Glutamatergic neuron (in vitro differentiated cells): ENCODE data around the gene CDH4. TPM values are rescaled to one million over a fixed set of nuclear protein-coding genes. Genes with fewer than 3 reads are reported as not detected.

Experiments
- DNase-seq: peaks from one replicate; pipeline ENCODE4 v3.0.0; 2022
- H3K27ac Mint-ChIP-seq: one replicate; pipeline ENCODE4 v1.8.0; 2020; ENCODE audit warnings: mild to moderate bottlenecking, mixed read lengths, inconsistent platforms; ENCODE audit not compliant: unreplicated experiment
- H3K27me3 Mint-ChIP-seq: one replicate; pipeline ENCODE4 v1.8.0; 2020; ENCODE audit warnings: mild to moderate bottlenecking, moderate library complexity, mixed read lengths, inconsistent platforms; ENCODE audit not compliant: unreplicated experiment
- H3K36me3 Mint-ChIP-seq: one replicate; pipeline ENCODE4 v1.8.0; 2020; ENCODE audit warnings: mild to moderate bottlenecking, mixed read lengths, inconsistent platforms; ENCODE audit not compliant: unreplicated experiment
- H3K4me1 Mint-ChIP-seq: one replicate; pipeline ENCODE4 v1.8.0; 2020; ENCODE audit warnings: mild to moderate bottlenecking, low read depth, mixed read lengths, inconsistent platforms; ENCODE audit not compliant: unreplicated experiment
- H3K4me3 Mint-ChIP-seq: one replicate; pipeline ENCODE4 v1.8.0; 2020; ENCODE audit warnings: mild to moderate bottlenecking, mixed read lengths, inconsistent platforms; ENCODE audit not compliant: unreplicated experiment
- H3K9me3 Mint-ChIP-seq: one replicate; pipeline ENCODE4 v1.8.0; 2020; ENCODE audit warnings: mild to moderate bottlenecking, moderate library complexity, mixed read lengths, inconsistent platforms; ENCODE audit not compliant: unreplicated experiment
- CTCF ChIP-seq: fragments of 200-600 bp; sonication (generic); IDR thresholded peaks from one replicate; pipeline ENCODE4 v1.5.0; 2021; ENCODE audit not compliant: partially characterized antibody, unreplicated experiment
- total RNA-seq: library from RNA; stranded (reverse); fragmentation: NEBNext Ultra II Directional; extraction: Animal tissue kit (Norgen Biotek cat#: 25700); gene quantifications from one replicate; pipeline ENCODE4 v1.2.1, GENCODE V29; 2021; ENCODE audit not compliant: unreplicated experiment

CDH4 gene
- total RNA-seq, 1 donor from 2014 or later, result 1.2 TPM

- peaks cover 8% of the 10 kb centered on the region for H3K27me3 Mint-ChIP-seq
- TF ChIP-seq CTCF, result no peak
These were observed 34.2 kb upstream of the CDH4 start for GRCh38 chr20:61217848-61218247.

GRCh38 chr20:61219021-61219431 is 33.0 kb upstream of the CDH4 start:
- Mint-ChIP-seq H3K4me1 (no peaks in the 10 kb centered on the region), H3K27me3 (peaks cover 8% of the 10 kb centered on the region)
- TF ChIP-seq CTCF, result no peak

More at GRCh38 chr20:61217848-61218247, 34.2 kb upstream of the CDH4 start:
- H3K9me3 Mint-ChIP-seq, result peaks cover 4% of the 10 kb centered on the region
- H3K27ac Mint-ChIP-seq, result no peak overlapping the region
- no peaks in the 10 kb centered on the region for H3K4me1 Mint-ChIP-seq
- H3K4me3 Mint-ChIP-seq, result no peak overlapping the region
- no peak for DNase-seq
- peaks cover 5% of the 10 kb centered on the region for H3K36me3 Mint-ChIP-seq

GRCh38 chr20:61220131-61220530 is 31.9 kb upstream of the CDH4 start:
- H3K4me3 Mint-ChIP-seq, result no peak overlapping the region
- H3K4me1 Mint-ChIP-seq, result no peaks in the 10 kb centered on the region
- H3K36me3 Mint-ChIP-seq, result peaks cover 5% of the 10 kb centered on the region
- DNase-seq, result no peak
- peaks cover 8% of the 10 kb centered on the region for H3K27me3 Mint-ChIP-seq
- TF ChIP-seq CTCF, result no peak
- peaks cover 4% of the 10 kb centered on the region for H3K9me3 Mint-ChIP-seq
- no peak overlapping the region for H3K27ac Mint-ChIP-seq

More at GRCh38 chr20:61219021-61219431, 33.0 kb upstream of the CDH4 start:
- H3K9me3 Mint-ChIP-seq, result peaks cover 4% of the 10 kb centered on the region
- H3K36me3 Mint-ChIP-seq, result peaks cover 5% of the 10 kb centered on the region
- H3K27ac Mint-ChIP-seq, result no peak overlapping the region
- H3K4me3 Mint-ChIP-seq, result no peak overlapping the region
- DNase-seq, result no peak

GRCh38 chr20:61220626-61221325 is 31.3 kb upstream of the CDH4 start:
- Mint-ChIP-seq H3K27ac (no peak overlapping the region), H3K36me3 (peaks cover 5% of the 10 kb centered on the region), H3K9me3 (peaks cover 4% of the 10 kb centered on the region), H3K4me3 (no peak overlapping the region), H3K27me3 (peaks cover 8% of the 10 kb centered on the region), H3K4me1 (no peaks in the 10 kb centered on the region)
- TF ChIP-seq CTCF, result no peak
- no peak for DNase-seq

- no peaks in the 10 kb centered on the region for H3K36me3 Mint-ChIP-seq
- no peak overlapping the region for H3K27ac Mint-ChIP-seq
- no peak overlapping the region for H3K4me3 Mint-ChIP-seq
- no peaks in the 10 kb centered on the region for H3K4me1 Mint-ChIP-seq
- peaks cover 5% of the 10 kb centered on the region for H3K27me3 Mint-ChIP-seq
- DNase-seq, result no peak
- TF ChIP-seq CTCF, result no peak
- peaks cover 1% of the 10 kb centered on the region for H3K9me3 Mint-ChIP-seq
These were observed 29.4 kb upstream of the CDH4 start for GRCh38 chr20:61222699-61223098.
